GM21737 (cell line): ENCODE results near the gene KRT14.
"Not testable (repeated sequence)": the region's sequence is repeated elsewhere in the genome, so short reads cannot be mapped to it uniquely, and the experiment has no call there.

ENCODE experiments used
- ATAC-seq: cut with Tn5 transposase; IDR thresholded peaks from one replicate; pipeline ENCODE4 v1.9.1; 2021; ENCODE audit warnings: mild to moderate bottlenecking, moderate library complexity; ENCODE audit not compliant: unreplicated experiment

Gene KRT14

GRCh38 chr17:41610061-41610517 lies 23.4 kb upstream of the KRT14 start:
- not testable (repeated sequence) for ATAC-seq

DNA sequence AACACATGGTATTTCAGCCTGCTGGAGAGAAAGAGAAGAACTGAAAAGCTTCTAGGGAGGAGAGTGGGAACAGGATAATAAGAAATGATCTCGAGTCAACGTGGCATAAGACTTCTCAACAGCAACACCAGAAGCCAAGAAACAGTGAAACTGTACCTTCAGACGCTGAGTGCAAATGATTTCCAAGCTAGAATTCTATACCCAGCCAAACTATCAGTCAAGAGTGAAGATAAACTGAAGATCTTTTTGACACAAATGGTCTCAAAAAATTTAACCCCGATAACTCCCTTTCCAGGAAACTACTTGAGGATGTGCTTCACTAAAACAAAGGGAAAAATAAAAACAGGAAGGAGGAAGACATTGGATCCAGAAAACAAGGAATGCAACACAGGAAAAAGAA lies 20.2 kb upstream of the KRT14 start:
- not testable (repeated sequence) for ATAC-seq

DNA sequence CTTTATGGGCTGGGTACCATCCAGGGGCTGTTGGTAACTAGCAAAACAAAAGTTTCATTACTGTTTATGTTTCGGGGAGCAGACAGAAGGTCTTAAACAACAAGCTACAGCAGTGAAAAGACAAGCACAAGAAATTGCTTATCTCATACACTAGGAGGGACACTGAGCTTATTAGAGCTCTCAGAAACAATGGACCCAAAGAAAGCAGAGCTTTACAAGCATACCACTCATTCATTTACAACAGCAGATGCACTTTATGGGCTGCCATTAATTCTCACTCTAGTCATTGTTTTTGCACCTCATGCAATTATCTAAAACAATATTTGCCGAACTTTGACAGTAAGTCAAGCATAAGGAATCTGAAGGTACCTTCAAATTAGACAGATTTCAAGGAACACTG lies 15.8 kb upstream of the KRT14 start:
- ATAC-seq: no peak

- no peak for ATAC-seq
These were observed 13.6 kb upstream of the KRT14 start for GRCh38 chr17:41600318-41600717.

DNA sequence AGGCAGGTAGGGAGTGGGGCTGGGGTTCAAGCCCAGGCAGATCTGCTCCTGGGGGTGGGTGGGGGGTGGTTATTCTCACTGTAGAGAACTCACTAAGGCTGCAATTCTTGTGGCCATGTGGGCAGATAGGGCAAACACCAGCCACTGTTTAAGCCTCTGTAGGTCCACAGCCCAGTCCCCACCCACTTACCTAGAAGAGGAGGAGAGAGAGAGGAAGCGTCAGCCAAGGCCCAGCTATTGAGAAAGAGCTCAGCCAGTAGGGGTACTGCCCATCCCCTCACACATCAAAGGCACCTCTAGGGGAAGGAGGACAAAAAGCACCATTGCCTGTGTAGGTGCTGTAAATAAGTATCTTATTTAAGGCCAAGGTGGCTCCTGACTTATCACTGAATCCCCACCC lies 13.0 kb upstream of the KRT14 start:
- no peak for ATAC-seq

- ATAC-seq: no peak
These were observed 8.9 kb upstream of the KRT14 start for GRCh38 chr17:41595585-41595984.

GRCh38 chr17:41594363-41594915 lies 7.7 kb upstream of the KRT14 start:
- ATAC-seq: no peak

DNA sequence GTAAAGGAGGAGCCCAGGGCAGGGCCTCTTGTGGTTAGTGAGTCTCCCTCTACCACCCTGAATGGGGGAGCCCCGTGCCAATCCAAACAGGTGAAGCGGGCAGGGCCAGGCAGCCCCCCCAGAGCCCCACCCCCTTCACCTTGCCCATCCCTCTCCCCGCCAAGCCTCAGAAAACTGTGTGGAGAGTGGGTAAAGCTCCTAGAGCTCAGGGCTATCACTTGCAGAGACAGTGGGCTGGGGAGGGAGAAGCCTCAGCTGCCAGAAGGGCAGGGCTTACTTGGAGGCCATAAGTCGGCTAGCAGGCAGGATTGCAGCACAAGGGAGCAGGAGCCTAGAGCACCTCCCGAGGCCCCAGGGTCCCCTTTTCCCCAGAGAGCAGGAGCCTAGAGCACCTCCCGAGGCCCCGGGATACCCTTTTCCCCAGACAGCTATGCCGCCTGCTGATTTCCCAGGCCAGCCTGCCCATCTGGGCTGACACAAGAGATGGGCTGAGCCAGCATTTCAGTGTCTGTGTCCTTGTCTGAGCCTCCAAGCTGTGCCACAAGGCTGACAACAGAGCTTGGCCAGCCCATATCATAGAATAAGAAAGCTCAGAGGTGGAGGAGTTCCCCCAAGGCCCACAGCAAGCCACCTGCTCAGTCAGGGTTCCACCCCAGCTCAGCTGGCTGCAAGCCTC lies 6.7 kb upstream of the KRT14 start:
- ATAC-seq: no peak

DNA sequence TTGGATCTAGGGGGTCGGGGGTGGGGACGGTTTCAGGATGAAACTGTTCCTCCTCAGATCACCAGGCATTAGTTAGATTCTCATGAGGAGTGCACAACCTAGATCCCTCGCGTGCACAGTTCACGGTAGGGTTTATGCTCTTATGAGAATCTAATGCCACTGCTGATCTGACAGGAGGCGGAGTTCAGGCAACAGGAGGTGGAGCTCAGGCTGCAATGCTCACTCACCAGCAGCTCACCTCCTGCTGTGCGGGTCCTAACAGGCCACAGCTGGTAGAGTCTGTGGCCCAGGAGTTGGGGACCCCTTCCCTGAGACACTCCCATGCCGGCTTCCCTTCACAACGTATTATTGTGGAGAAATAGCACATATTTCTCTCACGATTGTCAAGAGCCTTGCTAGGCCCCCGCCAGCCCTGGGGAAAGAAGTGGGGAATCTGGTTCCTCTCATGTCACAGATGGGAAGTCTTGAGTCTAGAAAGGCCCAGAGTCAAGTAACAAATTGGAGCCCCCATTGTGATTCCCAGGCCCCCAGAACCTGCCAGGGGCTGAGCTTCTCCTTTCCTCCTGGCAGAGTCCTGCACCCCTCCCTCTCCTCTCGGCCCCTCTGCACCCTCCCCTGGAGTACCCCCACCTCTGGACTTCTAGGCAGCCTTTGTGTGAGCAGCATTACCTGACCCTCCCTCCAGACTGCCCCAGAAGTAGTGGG lies 6.1 kb upstream of the KRT14 start:
- ATAC-seq: no peak

- ATAC-seq: no peak
These were observed 2.6 kb upstream of the KRT14 start for GRCh38 chr17:41589301-41589700.

DNA sequence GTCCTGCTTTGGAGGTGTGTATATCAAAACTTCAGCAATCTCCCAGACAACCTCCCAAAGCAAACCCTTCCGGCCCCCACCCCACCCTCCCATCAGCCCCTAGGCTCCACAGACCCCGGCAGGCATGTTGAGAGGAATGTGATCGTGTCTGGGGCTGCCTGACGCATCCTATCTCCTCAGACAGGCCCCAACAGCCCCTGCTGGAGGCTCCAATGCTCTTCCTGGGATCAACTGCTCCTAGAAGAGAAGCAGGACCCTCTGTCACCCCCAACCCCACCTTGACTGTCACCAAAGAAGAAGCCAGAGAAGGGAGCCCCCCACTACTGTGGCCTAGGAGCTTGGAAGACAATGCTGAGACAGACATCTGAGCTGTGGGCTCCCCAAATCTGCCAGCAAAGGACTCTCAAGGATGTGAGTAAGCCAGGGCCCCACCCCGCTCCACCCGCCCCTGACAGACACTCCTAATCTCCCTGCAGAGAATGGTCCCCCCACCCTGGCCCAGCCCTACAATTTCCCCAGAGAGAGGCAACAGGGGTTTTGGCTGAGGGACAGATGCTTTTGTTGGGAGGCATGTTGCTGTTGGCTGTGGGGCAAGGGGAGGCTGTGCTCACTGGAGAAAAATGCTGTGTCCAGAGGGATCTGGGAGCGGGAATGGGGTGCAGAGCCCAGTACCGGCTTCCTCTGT lies 1.6 kb upstream of the KRT14 start:
- no peak for ATAC-seq

DNA sequence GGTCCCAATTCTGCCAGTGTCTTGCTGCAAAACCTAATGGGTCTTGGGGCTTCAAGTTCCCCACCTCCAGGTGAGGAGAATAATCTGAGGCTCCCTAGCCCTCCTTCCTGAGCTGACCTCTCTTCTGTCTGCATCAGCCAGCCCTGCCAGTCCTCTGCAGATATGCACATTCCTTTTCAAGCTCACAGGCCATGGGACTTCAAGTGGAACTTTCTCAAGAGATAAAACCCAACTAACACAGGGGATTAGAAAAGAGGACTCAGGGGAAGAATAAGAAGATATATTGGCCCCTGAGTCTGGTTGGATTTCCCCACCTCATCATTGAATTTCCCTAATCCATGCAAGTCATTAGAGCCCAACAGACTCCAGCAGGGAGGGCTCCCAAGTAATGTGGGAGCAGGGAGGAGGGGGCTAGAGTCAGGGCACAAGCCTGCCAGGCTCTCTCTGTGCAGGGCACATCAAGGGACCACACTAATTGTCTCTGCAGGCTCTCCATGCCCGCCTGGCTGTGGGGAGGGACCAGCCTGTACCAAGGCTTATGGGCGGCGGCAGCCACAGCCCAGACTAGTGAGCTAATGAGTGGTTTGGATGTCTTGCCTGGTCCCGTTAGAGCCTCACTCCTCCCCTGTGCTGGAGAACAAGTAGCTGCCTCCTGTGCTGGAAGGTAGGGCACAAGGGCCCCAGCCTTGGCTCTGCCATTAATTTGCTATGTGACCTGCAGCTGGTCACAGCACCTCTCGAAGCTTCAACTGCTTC lies 1.2 kb downstream of the KRT14 start:
- no peak for ATAC-seq

- ATAC-seq: not testable (repeated sequence)
These were observed 2.3 kb downstream of the KRT14 start for GRCh38 chr17:41584331-41584927.

DNA sequence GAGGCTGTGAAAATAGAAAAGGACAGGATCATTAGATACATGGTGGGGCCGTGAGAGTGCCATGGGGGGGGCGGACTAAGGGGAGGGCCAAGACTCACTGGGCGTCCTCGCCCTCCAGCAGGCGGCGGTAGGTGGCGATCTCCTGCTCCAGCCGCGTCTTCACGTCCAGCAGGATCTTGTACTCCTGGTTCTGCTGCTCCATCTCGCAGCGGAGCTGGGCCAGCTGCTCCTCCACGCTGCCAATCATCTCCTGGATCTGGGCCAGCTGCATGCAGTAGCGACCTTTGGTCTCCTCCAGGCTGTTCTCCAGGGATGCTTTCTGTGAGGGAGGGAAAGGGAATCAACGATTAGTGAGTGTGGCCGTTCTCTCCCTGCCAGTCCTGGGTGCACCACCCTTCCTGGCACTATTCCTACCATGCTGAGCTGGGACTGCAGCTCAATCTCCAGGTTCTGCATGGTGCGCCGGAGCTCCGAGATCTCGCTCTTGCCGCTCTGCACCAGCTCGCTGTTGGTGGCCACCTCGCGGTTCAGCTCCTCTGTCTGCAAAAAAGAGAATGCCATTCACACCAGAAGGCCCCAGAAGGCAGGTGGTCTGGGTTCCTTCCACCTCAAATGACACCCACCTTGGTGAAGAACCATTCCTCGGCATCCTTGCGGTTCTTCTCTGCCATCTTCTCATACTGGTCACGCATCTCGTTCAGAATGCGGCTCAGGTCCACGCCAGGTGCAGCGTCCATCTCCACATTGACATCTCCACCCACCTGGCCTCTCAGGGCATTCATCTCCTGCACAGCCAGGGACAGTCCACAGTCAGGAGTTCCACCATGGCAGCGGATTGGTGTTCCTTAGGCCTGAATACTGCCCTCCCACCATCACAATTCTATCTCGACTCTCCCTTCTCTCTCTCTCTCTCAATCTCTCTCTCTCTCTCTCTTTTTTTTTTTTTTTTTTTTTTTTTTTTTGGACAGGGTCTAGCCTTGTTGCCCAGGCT lies 3.3 kb downstream of the KRT14 start:
- ATAC-seq: no peak

DNA sequence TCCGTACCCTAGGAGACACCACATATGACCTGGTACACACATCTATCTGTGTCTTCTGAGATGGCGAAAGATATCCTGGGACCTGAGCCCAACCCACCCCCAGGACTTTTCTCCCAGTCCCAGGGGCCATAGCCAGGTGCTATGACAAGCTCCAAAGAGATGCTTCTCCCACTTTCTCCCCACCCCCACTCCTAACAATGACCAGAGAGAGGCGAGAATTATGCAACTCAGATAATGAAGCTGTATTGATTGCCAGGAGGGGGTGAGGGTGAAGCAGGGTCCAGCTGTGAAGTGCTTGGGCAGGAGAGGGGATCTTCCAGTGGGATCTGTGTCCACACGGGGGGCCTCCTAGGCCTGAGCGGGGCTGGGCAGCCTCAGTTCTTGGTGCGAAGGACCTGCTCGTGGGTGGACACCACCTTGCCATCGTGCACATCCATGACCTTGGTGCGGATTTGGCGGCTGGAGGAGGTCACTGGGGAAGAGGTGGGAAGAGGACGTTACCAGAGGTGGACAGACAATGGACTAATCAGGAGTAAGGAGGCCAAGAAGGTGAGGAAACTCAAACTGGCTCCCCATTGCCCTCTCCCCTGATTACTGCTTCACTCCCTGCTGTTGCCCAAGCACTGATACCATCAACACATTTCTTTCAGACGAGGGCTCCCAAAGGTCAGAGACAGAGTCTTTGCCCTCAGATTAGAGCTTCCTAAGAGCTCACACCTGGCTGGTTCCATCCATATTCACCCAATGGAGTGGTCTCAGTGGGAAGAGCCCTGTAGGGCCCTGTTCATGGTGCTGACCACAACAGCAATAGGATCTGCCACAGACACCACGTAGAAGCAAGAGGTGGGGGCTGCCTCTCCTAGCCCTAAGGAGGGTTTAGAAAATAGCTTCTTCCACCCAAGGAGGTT lies 4.4 kb downstream of the KRT14 start:
- ATAC-seq: not testable (repeated sequence)

DNA sequence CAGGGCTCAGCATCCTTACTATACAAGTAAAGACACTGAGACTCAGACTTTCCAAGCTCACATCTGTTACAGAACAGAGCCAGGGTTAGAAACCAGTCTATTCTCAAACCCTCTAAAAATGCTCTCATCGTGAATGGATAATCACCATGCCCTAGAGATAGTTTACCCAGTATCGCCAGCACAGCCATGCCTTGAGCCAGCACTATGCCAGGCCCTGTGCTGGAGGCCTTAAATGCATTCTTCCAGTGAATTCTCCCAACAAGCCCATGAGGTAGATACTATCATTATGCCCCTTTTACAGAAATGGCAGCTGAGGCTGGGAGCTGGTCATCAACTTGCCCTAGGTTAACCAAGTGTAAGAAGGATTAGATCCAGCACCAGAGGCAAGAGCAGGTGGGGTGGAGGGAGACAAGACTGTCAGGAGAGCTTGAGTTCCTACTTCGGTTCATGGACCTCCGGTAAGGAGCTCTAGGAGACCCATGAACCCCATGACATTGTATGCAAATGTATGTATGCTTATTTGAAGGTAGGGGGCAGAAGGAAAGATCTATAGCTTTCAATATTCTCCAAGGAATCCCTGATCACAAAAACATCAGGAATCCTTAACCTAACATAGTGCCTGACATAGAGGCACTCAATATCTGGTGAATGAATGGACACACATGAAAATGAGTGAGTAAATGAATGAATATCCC lies 5.2 kb downstream of the KRT14 start:
- ATAC-seq: no peak

DNA sequence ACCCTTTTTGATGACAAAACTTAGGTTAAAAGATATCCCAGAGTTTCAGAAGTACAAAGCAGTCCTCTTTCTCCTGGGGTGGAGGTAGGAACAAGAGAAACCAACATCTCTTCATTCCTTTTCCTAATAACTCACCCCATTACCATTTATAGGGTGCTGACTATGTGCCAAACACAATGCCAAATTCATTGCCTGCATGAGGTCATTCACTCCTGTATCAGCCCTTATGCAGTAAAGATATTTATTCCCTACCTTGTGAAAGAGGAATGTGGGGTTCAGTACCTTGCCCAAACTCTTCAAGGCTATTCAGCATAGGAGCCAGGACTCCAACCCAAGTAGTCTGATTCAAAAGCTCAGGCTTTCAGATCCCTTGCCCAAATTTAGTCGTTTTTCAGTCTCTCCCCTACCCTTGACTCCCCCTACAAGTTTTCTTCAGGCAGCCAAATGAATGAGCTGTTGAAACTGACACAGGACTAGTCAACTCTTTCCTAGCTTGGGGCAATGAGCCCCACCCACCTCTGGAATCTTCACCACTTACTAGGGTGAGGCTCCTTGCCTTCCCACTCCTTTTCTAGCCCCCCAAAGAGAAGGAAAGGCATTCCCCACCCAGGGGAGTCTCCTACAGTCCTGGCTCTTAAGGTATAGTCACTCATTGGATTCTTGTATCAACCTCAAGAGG lies 5.9 kb downstream of the KRT14 start:
- ATAC-seq: no peak
